Measurements from ENCODE around the gene IMMP1L. TPM values are rescaled to one million over a fixed set of nuclear protein-coding genes. Genes with fewer than 3 reads are reported as not detected.

The IMMP1L gene
- total and polyA plus RNA-seq, 2 donors (not counting 3 experiments of a cell fraction or from before 2014, with no cell fraction given), result 14.8 to 41.8 TPM

- no TSS peak for BruUV-seq (replicated peaks)
- TF ChIP-seq POLR2A (IDR thresholded peaks at IDR 0.05; ENCODE audit: low read depth, low read length), result no peak
- no peak for TF ChIP-seq EZH2 (IDR thresholded peaks at IDR 0.05; ENCODE audit: borderline replicate concordance, low read depth, low read length, severe bottlenecking)
- TF ChIP-seq POLR2AphosphoS5 (IDR thresholded peaks at IDR 0.05; ENCODE audit: insufficient read depth, low read depth, low read length), result no peak
- no peak for TF ChIP-seq GATA2 (IDR thresholded peaks at IDR 0.05; ENCODE audit: insufficient read depth, insufficient read length, low read depth, low read length)
- no peak for TF ChIP-seq MAX (IDR thresholded peaks at IDR 0.05; ENCODE audit: insufficient read depth, insufficient read length)
- no peak for TF ChIP-seq FOS (IDR thresholded peaks at IDR 0.05; ENCODE audit: borderline replicate concordance, insufficient read depth, low read length)
- no peak for TF ChIP-seq JUN (IDR thresholded peaks at IDR 0.05; ENCODE audit: borderline replicate concordance, insufficient read depth, insufficient read length, low read depth)
- no peak for TF ChIP-seq MYC (IDR thresholded peaks at IDR 0.05; ENCODE audit: low read depth, low read length)
- TF ChIP-seq CTCF (IDR thresholded peaks at IDR 0.05; ENCODE audit: extremely low read depth in 1 of 2, insufficient read depth in 1 of 2, low read depth in 1 of 2, low read length in 2 of 2), result no peak
- Histone ChIP-seq H3K27me3 (ENCODE audit: control insufficient read depth in 2 of 2, insufficient read depth in 2 of 2, low read length in 2 of 2) (no peaks in the 10 kb centered on the region), H3K9me3 (replicated peaks; ENCODE audit: control insufficient read depth, insufficient read depth, low read length) (no peaks in the 10 kb centered on the region), H3K9ac (replicated peaks; ENCODE audit: extremely low read depth, insufficient read depth, low read length) (no peak overlapping the region), H3K27ac (ENCODE audit: insufficient read depth, low read depth, low read length) (no peak overlapping the region), H3K4me1 (ENCODE audit: control insufficient read depth, extremely low read depth, insufficient read depth, low read length) (no peaks in the 10 kb centered on the region), H3K4me3 (replicated peaks in 1 of 3; ENCODE audit: insufficient read depth in 1 of 3, low read depth in 1 of 3, low read length in 3 of 3) (no peak overlapping the region), H3K36me3 (ENCODE audit: control insufficient read depth in 2 of 2, extremely low read depth in 1 of 2, insufficient read depth in 2 of 2, low read length in 2 of 2) (no peaks in the 10 kb centered on the region), H2AFZ (ENCODE audit: low read depth, low read length) (no peak overlapping the region), H3K9me1 (replicated peaks; ENCODE audit: control insufficient read depth, extremely low read depth, insufficient read depth, low read length) (no peaks in the 10 kb centered on the region), H3K4me2 (ENCODE audit: insufficient read depth, low read length) (no peak overlapping the region), H3K79me2 (ENCODE audit: control insufficient read depth, insufficient read depth, low read length) (peaks cover 7% of the 10 kb centered on the region), H4K20me1 (replicated peaks; ENCODE audit: control insufficient read depth, extremely low read depth, insufficient read depth, low read length) (no peaks in the 10 kb centered on the region)
- DNase-seq (ENCODE audit: low read depth, low spot score) (no peak), FAIRE-seq (no peak)
- ChIA-PET POLR2A (no interaction called here), CTCF (interaction anchor here (1.3 to 1.8 kb wide), 2 partner anchors 378 to 465 kb away, joined by 3 to 5 read pairs; no protein-coding TSS in a partner anchor)
- dilution Hi-C loops (cut with MboI; ENCODE audit: extremely low pct_ligation_motif_present, low sequenced_read_pairs) (no loop called here), intact Hi-C loops (cut with micrococcal nuclease) (loop anchor here (5.0 kb wide), 1 partner anchor 149 kb away; no protein-coding TSS in a partner anchor)
Measured at GRCh38 chr11:31493235-31493634, 16.2 kb downstream of the IMMP1L start.

Data from endothelial cell of umbilical vein (primary cell).